RPMI7951 (cell line): ENCODE data around the gene OR6B3. TPM values are rescaled to one million over a fixed set of nuclear protein-coding genes. Genes with fewer than 3 reads are reported as not detected.

Source experiments
- DNase-seq: peaks from one replicate; pipeline ENCODE4 v3.0.0-alpha.2; 2012; ENCODE audit warnings: low read depth
- total RNA-seq: library from RNA; depleted of rRNA; stranded (reverse); fragments of >200 nt; shearing (Covaris generic); gene quantifications from 2 replicates; pipeline ENCODE4 v1.2.3, GENCODE V29; 2014; rRNA removed

The OR6B3 gene
- total RNA-seq = not detected in 2 replicates

- DNase-seq = no peak
These were observed at the start of gene OR6B3 for GRCh38 chr2:240053173-240054155. Gene OR6B3, minus strand, starts transcription at chr2:240053521.

- DNase-seq = no peak
These were observed 45.0 kb upstream of the OR6B3 start for GRCh38 chr2:240098349-240098748.

- DNase-seq = no peak
These were observed 42.5 kb upstream of the OR6B3 start for GRCh38 chr2:240095556-240096523.

GRCh38 chr2:240089306-240089705 is 36.0 kb upstream of the OR6B3 start:
- DNase-seq = no peak

- DNase-seq = no peak
These were observed 33.2 kb upstream of the OR6B3 start for GRCh38 chr2:240086563-240086962.

- DNase-seq = no peak
These were observed 25.3 kb upstream of the OR6B3 start for GRCh38 chr2:240078631-240079030.

- DNase-seq = no peak
These were observed 24.1 kb upstream of the OR6B3 start for GRCh38 chr2:240077442-240077841.

- DNase-seq = no peak
These were observed 21.2 kb upstream of the OR6B3 start for GRCh38 chr2:240074545-240074944.

- DNase-seq = no peak
These were observed 17.6 kb upstream of the OR6B3 start for GRCh38 chr2:240070907-240071306.

GRCh38 chr2:240069829-240070228 is 16.5 kb upstream of the OR6B3 start:
- peak; percentile 9 for DNase-seq

- DNase-seq = no peak
These were observed 14.9 kb upstream of the OR6B3 start for GRCh38 chr2:240068193-240068592.

- no peak for DNase-seq
These were observed 13.2 kb upstream of the OR6B3 start for GRCh38 chr2:240066489-240066888.

- DNase-seq = no peak
These were observed 11.6 kb upstream of the OR6B3 start for GRCh38 chr2:240064898-240065297.

- DNase-seq = peak; percentile 53
These were observed 7.8 kb upstream of the OR6B3 start for GRCh38 chr2:240060977-240061591.

- DNase-seq = no peak
These were observed 3.4 kb upstream of the OR6B3 start for GRCh38 chr2:240056678-240057077.

GRCh38 chr2:240055177-240055917 is 2.0 kb upstream of the OR6B3 start:
- no peak for DNase-seq

GRCh38 chr2:240052524-240052923 is 797 bp downstream of the OR6B3 start:
- DNase-seq = no peak

GRCh38 chr2:240051697-240052096 is 1.6 kb downstream of the OR6B3 start:
- DNase-seq = peak; percentile 21

GRCh38 chr2:240050278-240050677 is 3.0 kb downstream of the OR6B3 start:
- no peak for DNase-seq

GRCh38 chr2:240048237-240048636 is 5.1 kb downstream of the OR6B3 start:
- DNase-seq = no peak

- no peak for DNase-seq
These were observed 8.2 kb downstream of the OR6B3 start for GRCh38 chr2:240045098-240045497.
